IPS DF 6.9 (cell line): ENCODE data around the gene WFIKKN2.

ENCODE experiments used
- DNase-seq: peaks from one replicate; pipeline ENCODE4 v3.0.0-alpha.2; 2013; ENCODE audit warnings: low read depth, low spot score
- H3K27ac ChIP-seq: one replicate; pipeline ENCODE4 v1.5.1; 2013; ENCODE audit warnings: low read length, control low read depth
- H3K27me3 ChIP-seq: 2 replicates; pipeline ENCODE4 v1.6.1; 2013; ENCODE audit warnings: mild to moderate bottlenecking, low read length; ENCODE audit not compliant: control insufficient read depth, insufficient read depth
- H3K36me3 ChIP-seq: 2 replicates; pipeline ENCODE4 v1.6.1; 2013; ENCODE audit warnings: low read length; ENCODE audit not compliant: control insufficient read depth, insufficient read depth
- H3K4me1 ChIP-seq: 2 replicates; pipeline ENCODE4 v1.6.1; 2013; ENCODE audit warnings: low read length; ENCODE audit not compliant: control insufficient read depth, insufficient read depth
- H3K4me3 ChIP-seq: 2 replicates; pipeline ENCODE4 v1.5.1; 2013; ENCODE audit warnings: mild to moderate bottlenecking, low read length
- H3K9me3 ChIP-seq: 2 replicates; pipeline ENCODE4 v1.6.1; 2013; ENCODE audit warnings: low read length, inconsistent platforms; ENCODE audit not compliant: control insufficient read depth, insufficient read depth
- WGBS: extraction: QIAGEN DNeasy Blood & Tissue Kit; methylation state at CpG from one replicate; pipeline ENCODE4 v1.1.7; 2013; ENCODE audit warnings: mixed read lengths, missing lambda C conversion rate; ENCODE audit not compliant: insufficient read length, insufficient coverage; 5-methylcytosine and 5-hydroxymethylcytosine counted together

WFIKKN2 gene

GRCh38 chr17:50836826-50837225 lies 1.4 kb downstream of the WFIKKN2 start:
- H3K9me3 ChIP-seq, result no peaks in the 10 kb centered on the region
- H3K27me3 ChIP-seq, result no peaks in the 10 kb centered on the region
- peaks cover 5% of the 10 kb centered on the region for H3K4me1 ChIP-seq
- WGBS, result no CpG with 5 or more reads among the region's 11 CpGs
- no peaks in the 10 kb centered on the region for H3K36me3 ChIP-seq
- DNase-seq, result no peak
- H3K27ac ChIP-seq, result no peak overlapping the region
- H3K4me3 ChIP-seq, result no peak overlapping the region

GRCh38 chr17:50837286-50837979 lies 2.0 kb downstream of the WFIKKN2 start:
- Histone ChIP-seq H3K27ac (no peak overlapping the region), H3K27me3 (no peaks in the 10 kb centered on the region), H3K36me3 (no peaks in the 10 kb centered on the region), H3K4me1 (peaks cover 5% of the 10 kb centered on the region), H3K9me3 (no peaks in the 10 kb centered on the region), H3K4me3 (no peak overlapping the region)
- DNase-seq, result no peak
- whole genome bisulfite sequencing, result no CpG with 5 or more reads among the region's 7 CpGs

GRCh38 chr17:50837980-50838954 lies 2.9 kb downstream of the WFIKKN2 start:
- no peaks in the 10 kb centered on the region for H3K36me3 ChIP-seq
- WGBS, result no CpG with 5 or more reads among the region's 21 CpGs
- H3K4me1 ChIP-seq, result peaks cover 5% of the 10 kb centered on the region
- H3K27ac ChIP-seq, result no peak overlapping the region
- H3K27me3 ChIP-seq, result no peaks in the 10 kb centered on the region
- DNase-seq, result no peak
- no peak overlapping the region for H3K4me3 ChIP-seq
- H3K9me3 ChIP-seq, result no peaks in the 10 kb centered on the region

DNA sequence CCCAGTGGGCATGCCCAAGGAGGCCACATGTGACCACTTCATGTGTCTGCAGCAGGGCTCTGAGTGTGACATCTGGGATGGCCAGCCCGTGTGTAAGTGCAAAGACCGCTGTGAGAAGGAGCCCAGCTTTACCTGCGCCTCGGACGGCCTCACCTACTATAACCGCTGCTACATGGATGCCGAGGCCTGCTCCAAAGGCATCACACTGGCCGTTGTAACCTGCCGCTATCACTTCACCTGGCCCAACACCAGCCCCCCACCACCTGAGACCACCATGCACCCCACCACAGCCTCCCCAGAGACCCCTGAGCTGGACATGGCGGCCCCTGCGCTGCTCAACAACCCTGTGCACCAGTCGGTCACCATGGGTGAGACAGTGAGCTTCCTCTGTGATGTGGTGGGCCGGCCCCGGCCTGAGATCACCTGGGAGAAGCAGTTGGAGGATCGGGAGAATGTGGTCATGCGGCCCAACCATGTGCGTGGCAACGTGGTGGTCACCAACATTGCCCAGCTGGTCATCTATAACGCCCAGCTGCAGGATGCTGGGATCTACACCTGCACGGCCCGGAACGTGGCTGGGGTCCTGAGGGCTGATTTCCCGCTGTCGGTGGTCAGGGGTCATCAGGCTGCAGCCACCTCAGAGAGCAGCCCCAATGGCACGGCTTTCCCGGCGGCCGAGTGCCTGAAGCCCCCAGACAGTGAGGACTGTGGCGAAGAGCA lies 4.4 kb downstream of the WFIKKN2 start:
- Histone ChIP-seq H3K4me1 (peaks cover 2% of the 10 kb centered on the region), H3K27ac (no peak overlapping the region)
- WGBS, result no CpG with 5 or more reads among the region's 29 CpGs

GRCh38 chr17:50840311-50840851 lies 5.0 kb downstream of the WFIKKN2 start:
- Histone ChIP-seq H3K27me3 (no peaks in the 10 kb centered on the region), H3K36me3 (no peaks in the 10 kb centered on the region), H3K4me1 (no peaks in the 10 kb centered on the region), H3K4me3 (no peak overlapping the region), H3K27ac (no peak overlapping the region), H3K9me3 (no peaks in the 10 kb centered on the region)
- WGBS, result no CpG with 5 or more reads among the region's 29 CpGs
- no peak for DNase-seq

More for the DNA sequence above, 4.4 kb downstream of the WFIKKN2 start:
- no peaks in the 10 kb centered on the region for H3K27me3 ChIP-seq
- no peak overlapping the region for H3K4me3 ChIP-seq
- no peaks in the 10 kb centered on the region for H3K36me3 ChIP-seq
- DNase-seq, result no peak
- H3K9me3 ChIP-seq, result no peaks in the 10 kb centered on the region

- Histone ChIP-seq H3K4me3 (no peak overlapping the region), H3K9me3 (no peaks in the 10 kb centered on the region), H3K27me3 (no peaks in the 10 kb centered on the region), H3K27ac (no peak overlapping the region), H3K36me3 (no peaks in the 10 kb centered on the region), H3K4me1 (no peaks in the 10 kb centered on the region)
- no CpG with 5 or more reads among the region's 11 CpGs for WGBS
- no peak for DNase-seq
Measured at GRCh38 chr17:50841277-50841948, 6.0 kb downstream of the WFIKKN2 start.

- Histone ChIP-seq H3K27me3 (no peaks in the 10 kb centered on the region), H3K36me3 (no peaks in the 10 kb centered on the region), H3K4me3 (no peak overlapping the region), H3K4me1 (no peaks in the 10 kb centered on the region), H3K9me3 (no peaks in the 10 kb centered on the region), H3K27ac (no peak overlapping the region)
- DNase-seq, result no peak
- no CpG with 5 or more reads among the region's 8 CpGs for WGBS
Measured at GRCh38 chr17:50841949-50842354, 6.6 kb downstream of the WFIKKN2 start.

DNA sequence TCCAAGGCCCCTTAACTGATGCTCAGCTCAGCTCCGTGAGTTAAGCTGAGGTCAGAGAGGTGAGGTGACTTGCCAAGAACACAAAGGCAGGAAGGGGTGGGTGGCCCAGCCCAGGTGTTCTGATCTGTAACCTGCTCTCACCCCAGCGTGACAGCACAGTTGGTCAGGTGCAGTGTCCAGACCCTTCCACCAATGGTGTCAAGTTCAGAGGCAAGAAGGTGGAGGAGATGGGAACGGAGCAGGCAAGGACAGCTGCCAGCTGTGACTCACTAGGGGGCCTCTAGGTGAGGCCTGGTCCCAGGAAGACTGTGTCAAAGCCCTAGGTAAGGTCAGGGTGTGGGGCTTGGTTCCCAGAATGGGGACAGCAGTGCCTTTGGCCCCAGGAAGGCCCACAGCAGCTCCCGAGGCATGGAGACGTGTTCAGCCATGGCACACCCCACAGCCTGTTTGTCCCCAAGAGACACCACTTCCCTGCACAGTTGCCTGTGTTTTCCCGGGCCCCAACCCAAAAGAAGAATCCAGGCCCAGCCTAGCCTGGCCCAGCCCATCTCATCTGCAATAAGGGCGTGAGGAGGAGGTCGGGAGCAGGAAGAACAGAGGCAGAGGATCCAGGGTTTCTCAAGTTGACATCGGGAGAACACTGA lies 7.2 kb downstream of the WFIKKN2 start:
- H3K27me3 ChIP-seq, result no peaks in the 10 kb centered on the region
- no peaks in the 10 kb centered on the region for H3K9me3 ChIP-seq
- no CpG with 5 or more reads among the region's 9 CpGs for WGBS
- H3K36me3 ChIP-seq, result no peaks in the 10 kb centered on the region
- H3K27ac ChIP-seq, result no peak overlapping the region
- H3K4me1 ChIP-seq, result no peaks in the 10 kb centered on the region
- no peak for DNase-seq
- no peak overlapping the region for H3K4me3 ChIP-seq

DNA sequence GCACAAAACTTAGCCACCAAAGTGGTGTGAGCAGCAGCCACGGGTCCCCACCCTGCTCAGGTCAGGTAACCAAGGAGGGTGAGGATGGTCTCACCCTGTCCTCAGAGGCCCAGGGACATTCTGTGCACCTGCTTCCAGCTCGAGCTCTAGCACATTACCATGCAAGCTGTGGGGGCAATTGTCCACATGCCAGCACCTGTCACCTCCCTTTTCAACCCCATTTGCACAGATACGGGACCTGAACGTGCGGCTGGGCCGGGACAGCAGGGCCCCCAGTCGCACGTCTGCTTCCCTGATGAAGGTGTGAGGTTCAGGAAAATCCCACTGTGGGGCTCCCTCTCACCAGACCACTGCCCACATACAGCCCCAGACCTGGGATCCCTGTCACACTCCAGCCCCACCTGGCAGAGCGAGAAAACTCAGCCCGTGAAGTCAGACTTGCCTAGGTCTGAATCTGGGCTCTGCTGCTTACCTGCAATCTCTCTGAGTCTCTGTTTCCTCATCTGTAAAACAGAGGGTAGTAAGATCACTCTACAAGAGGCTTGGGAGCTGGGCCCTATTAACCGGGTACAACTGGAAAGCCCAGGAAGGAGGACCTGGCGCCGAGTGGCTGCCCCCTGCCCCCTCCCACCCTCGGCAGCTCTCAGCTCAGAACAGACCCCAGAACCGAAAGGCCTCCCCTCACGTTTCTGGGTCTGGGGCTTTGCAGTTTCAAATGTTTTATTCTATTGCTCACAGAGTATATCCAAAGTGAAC lies 7.9 kb downstream of the WFIKKN2 start:
- no peak for DNase-seq
- no CpG with 5 or more reads among the region's 16 CpGs for WGBS

More for the DNA sequence above, 7.9 kb downstream of the WFIKKN2 start:
- Histone ChIP-seq H3K27me3 (no peaks in the 10 kb centered on the region), H3K9me3 (no peaks in the 10 kb centered on the region), H3K4me3 (no peak overlapping the region), H3K4me1 (no peaks in the 10 kb centered on the region), H3K36me3 (no peaks in the 10 kb centered on the region), H3K27ac (no peak overlapping the region)
